ENCODE measurements around the gene BEAN1.

BEAN1 gene

GRCh38 chr16:66471716-66472393 is 44.8 kb downstream of the BEAN1 start:
- DNase-seq: no peak

- DNase-seq: no peak
These were observed 46.0 kb downstream of the BEAN1 start for GRCh38 chr16:66473051-66473571.

- no peak for DNase-seq
These were observed 46.8 kb downstream of the BEAN1 start for GRCh38 chr16:66473654-66474519.

- DNase-seq: no peak
These were observed 47.7 kb downstream of the BEAN1 start for GRCh38 chr16:66474750-66475199.

GRCh38 chr16:66475232-66475631 is 48.1 kb downstream of the BEAN1 start:
- no peak for DNase-seq

- DNase-seq: no peak
These were observed 49.4 kb downstream of the BEAN1 start for GRCh38 chr16:66476328-66477027.

- DNase-seq: no peak
These were observed 50.0 kb downstream of the BEAN1 start for GRCh38 chr16:66477028-66477515.

- peak; percentile 22 for DNase-seq
These were observed 51.8 kb downstream of the BEAN1 start for GRCh38 chr16:66478733-66479511.

GRCh38 chr16:66479661-66480264 is 52.7 kb downstream of the BEAN1 start:
- DNase-seq: no peak

- DNase-seq: no peak
These were observed 53.4 kb downstream of the BEAN1 start for GRCh38 chr16:66480265-66481080.

- DNase-seq: no peak
These were observed 54.2 kb downstream of the BEAN1 start for GRCh38 chr16:66481081-66481942.

- no peak for DNase-seq
These were observed 54.9 kb downstream of the BEAN1 start for GRCh38 chr16:66481943-66482390.

- peak; percentile 14 for DNase-seq
These were observed 56.8 kb downstream of the BEAN1 start for GRCh38 chr16:66483689-66484452.

- no peak for DNase-seq
These were observed 57.5 kb downstream of the BEAN1 start for GRCh38 chr16:66484453-66485213.

- DNase-seq: no peak
These were observed 58.3 kb downstream of the BEAN1 start for GRCh38 chr16:66485376-66485775.

GRCh38 chr16:66486199-66486772 is 59.2 kb downstream of the BEAN1 start:
- DNase-seq: no peak

- DNase-seq: no peak
These were observed 59.9 kb downstream of the BEAN1 start for GRCh38 chr16:66486773-66487579.

Measured in DMS 273 treated with DMSO at 0.1 percent for 48 hours (cell line).